ENCODE data around the gene CARD11.

CARD11 gene

DNA sequence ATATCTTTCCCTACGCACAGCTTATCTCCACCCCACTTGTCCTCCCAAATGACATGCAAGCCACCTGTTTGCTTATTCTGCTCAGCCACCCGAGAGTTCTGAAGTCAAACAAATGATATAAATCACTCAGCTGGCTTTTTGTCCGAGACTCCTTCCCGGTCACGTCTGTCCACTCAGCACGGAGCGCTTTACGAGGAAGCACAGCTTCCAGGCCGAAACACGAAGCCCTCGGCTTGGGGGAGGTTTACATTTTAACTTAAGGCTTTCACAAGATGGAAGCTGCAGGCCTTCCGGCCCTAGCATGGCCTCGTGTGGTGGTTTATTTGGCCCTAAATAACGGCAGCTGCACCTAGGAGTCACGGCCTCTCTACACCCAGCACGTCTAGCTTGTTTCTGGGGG lies 139.5 kb downstream of the CARD11 start:
- H3K9me3 ChIP-seq (ENCODE audit: control insufficient read depth in 1 of 2, low read length in 2 of 2), result no peaks in the 10 kb centered on the region
- H3K27ac ChIP-seq (ENCODE audit: low read depth, low read length), result no peak overlapping the region
- no peak overlapping the region for H3K9ac ChIP-seq (ENCODE audit: low read depth in 1 of 2, low read length in 2 of 2)
- no peak overlapping the region for H3K4me3 ChIP-seq (ENCODE audit: low read depth in 1 of 2, low read length in 2 of 2)
- no peaks in the 10 kb centered on the region for H3K27me3 ChIP-seq (ENCODE audit: control insufficient read depth in 1 of 2, insufficient read depth in 2 of 2, low read length in 2 of 2)
- no peaks in the 10 kb centered on the region for H3K36me3 ChIP-seq (ENCODE audit: control insufficient read depth in 1 of 2, insufficient read depth in 2 of 2, low read length in 2 of 2)
- H3K4me1 ChIP-seq (ENCODE audit: control insufficient read depth in 1 of 2, insufficient read depth in 2 of 2, low read length in 2 of 2), result no peaks in the 10 kb centered on the region

- Histone ChIP-seq H3K36me3 (ENCODE audit: control insufficient read depth in 1 of 2, insufficient read depth in 2 of 2, low read length in 2 of 2) (no peaks in the 10 kb centered on the region), H3K9me3 (ENCODE audit: control insufficient read depth in 1 of 2, low read length in 2 of 2) (no peaks in the 10 kb centered on the region), H3K4me3 (ENCODE audit: low read depth in 1 of 2, low read length in 2 of 2) (no peak overlapping the region), H3K9ac (ENCODE audit: low read depth in 1 of 2, low read length in 2 of 2) (no peak overlapping the region), H3K27ac (ENCODE audit: low read depth, low read length) (no peak overlapping the region), H3K4me1 (ENCODE audit: control insufficient read depth in 1 of 2, insufficient read depth in 2 of 2, low read length in 2 of 2) (no peaks in the 10 kb centered on the region), H3K27me3 (ENCODE audit: control insufficient read depth in 1 of 2, insufficient read depth in 2 of 2, low read length in 2 of 2) (no peaks in the 10 kb centered on the region)
Measured at GRCh38 chr7:2903682-2904162, 139.9 kb downstream of the CARD11 start.

DNA sequence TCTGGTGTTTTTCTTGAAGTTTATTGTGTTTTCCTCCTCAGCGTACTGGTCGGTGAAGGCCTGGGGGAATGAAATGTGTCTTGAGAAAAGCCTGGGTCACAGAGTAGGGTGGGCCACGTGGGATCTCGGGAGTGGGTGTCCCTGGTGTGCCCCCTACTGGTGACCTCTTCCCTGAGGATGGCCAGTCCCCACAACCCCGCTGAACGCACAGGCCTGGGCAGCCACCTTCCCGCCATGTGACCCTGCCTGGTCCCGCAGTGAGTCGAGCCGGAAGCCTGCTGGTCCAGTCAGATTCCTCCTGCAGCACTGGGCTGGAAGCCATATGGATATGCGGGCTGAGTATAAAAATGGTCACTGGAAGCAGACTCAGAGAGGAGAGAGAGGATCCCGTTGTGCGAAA lies 146.6 kb downstream of the CARD11 start:
- Histone ChIP-seq H3K9me3 (ENCODE audit: control insufficient read depth in 1 of 2, low read length in 2 of 2) (peaks cover 0 to 1% of the 10 kb centered on the region in 2 donors), H3K9ac (ENCODE audit: low read depth in 1 of 2, low read length in 2 of 2) (no peak overlapping the region), H3K4me3 (ENCODE audit: low read depth in 1 of 2, low read length in 2 of 2) (no peak overlapping the region), H3K4me1 (ENCODE audit: control insufficient read depth in 1 of 2, insufficient read depth in 2 of 2, low read length in 2 of 2) (peaks cover 0 to 4% of the 10 kb centered on the region in 2 donors), H3K27ac (ENCODE audit: low read depth, low read length) (no peak overlapping the region), H3K36me3 (ENCODE audit: control insufficient read depth in 1 of 2, insufficient read depth in 2 of 2, low read length in 2 of 2) (no peaks in the 10 kb centered on the region), H3K27me3 (ENCODE audit: control insufficient read depth in 1 of 2, insufficient read depth in 2 of 2, low read length in 2 of 2) (no peaks in the 10 kb centered on the region)

DNA sequence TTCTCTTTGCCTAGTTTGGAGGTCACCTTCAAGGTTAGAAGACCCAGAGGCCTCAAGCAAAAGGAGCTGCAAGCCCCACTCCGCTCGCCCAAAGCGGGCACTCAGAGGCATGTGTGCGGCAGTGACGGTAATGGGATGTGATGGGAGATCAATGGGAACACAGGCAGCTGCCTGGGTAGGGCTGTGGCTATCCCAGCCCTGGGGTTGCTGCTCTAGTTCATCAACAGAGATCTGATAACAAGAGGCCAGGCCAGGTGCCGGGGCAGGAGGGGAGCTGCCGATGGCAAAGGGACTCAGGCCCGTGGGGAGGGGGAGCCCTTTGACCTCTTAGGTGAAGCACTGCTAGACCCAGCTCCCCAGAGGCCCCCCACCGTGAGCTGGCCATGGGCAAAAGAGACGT lies 147.5 kb downstream of the CARD11 start:
- Histone ChIP-seq H3K27ac (ENCODE audit: low read depth, low read length) (no peak overlapping the region), H3K4me1 (ENCODE audit: control insufficient read depth in 1 of 2, insufficient read depth in 2 of 2, low read length in 2 of 2) (peaks cover 0 to 4% of the 10 kb centered on the region in 2 donors), H3K4me3 (ENCODE audit: low read depth in 1 of 2, low read length in 2 of 2) (no peak overlapping the region), H3K27me3 (ENCODE audit: control insufficient read depth in 1 of 2, insufficient read depth in 2 of 2, low read length in 2 of 2) (no peaks in the 10 kb centered on the region), H3K9ac (ENCODE audit: low read depth in 1 of 2, low read length in 2 of 2) (no peak overlapping the region), H3K9me3 (ENCODE audit: control insufficient read depth in 1 of 2, low read length in 2 of 2) (peaks cover 0 to 1% of the 10 kb centered on the region in 2 donors), H3K36me3 (ENCODE audit: control insufficient read depth in 1 of 2, insufficient read depth in 2 of 2, low read length in 2 of 2) (no peaks in the 10 kb centered on the region)

DNA sequence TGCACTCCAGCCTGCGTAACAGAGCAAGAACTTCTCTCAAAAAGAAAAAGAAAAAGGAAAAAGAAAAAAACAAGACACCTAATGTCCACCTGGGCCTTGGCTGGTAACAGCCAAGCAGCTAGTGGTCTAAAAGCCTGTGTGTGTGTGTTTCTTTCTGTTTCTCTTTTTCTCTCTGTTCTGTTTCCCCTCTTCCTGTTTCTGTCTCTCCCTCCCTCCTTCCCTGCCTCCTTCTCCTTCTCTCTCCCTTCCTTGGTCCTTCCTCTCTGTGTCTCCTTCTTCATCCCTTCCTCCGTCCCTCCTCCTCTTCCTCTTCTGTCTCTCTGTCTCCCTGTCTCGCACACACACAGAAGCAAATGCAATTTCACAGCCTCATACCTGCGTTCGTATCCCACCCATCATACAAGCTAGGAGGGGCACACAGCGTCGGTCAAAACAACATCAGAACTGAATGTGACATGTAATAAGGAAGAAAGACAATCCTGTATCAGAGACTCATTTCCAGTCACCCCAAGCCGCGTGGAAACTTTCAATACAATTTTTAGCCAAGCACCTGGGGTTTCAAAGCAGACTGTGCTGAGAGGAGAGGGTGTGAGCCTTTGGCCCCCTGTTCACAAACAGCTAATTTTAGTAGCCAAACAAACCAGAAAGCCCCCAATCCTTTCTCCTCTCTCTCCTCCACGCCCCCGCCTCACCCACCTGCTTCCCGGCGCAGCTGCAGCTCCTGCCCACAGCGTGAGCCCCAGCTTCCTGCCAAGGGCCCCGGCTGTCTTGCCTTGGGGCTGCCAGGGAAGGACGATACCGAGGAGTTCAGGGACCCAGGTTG lies 149.3 kb downstream of the CARD11 start:
- peaks cover 0 to 4% of the 10 kb centered on the region in 2 donors for H3K4me1 ChIP-seq (ENCODE audit: control insufficient read depth in 1 of 2, insufficient read depth in 2 of 2, low read length in 2 of 2)
- H3K36me3 ChIP-seq (ENCODE audit: control insufficient read depth in 1 of 2, insufficient read depth in 2 of 2, low read length in 2 of 2), result no peaks in the 10 kb centered on the region
- no peaks in the 10 kb centered on the region for H3K27me3 ChIP-seq (ENCODE audit: control insufficient read depth in 1 of 2, insufficient read depth in 2 of 2, low read length in 2 of 2)
- H3K9ac ChIP-seq (ENCODE audit: low read depth in 1 of 2, low read length in 2 of 2), result peak overlapping the region in 1 of 2 donors; percentile 5
- H3K4me3 ChIP-seq (ENCODE audit: low read depth in 1 of 2, low read length in 2 of 2), result peak overlapping the region; percentile 19 to 45
- no peak overlapping the region for H3K27ac ChIP-seq (ENCODE audit: low read depth, low read length)
- H3K9me3 ChIP-seq (ENCODE audit: control insufficient read depth in 1 of 2, low read length in 2 of 2), result peaks cover 0 to 1% of the 10 kb centered on the region in 2 donors

DNA sequence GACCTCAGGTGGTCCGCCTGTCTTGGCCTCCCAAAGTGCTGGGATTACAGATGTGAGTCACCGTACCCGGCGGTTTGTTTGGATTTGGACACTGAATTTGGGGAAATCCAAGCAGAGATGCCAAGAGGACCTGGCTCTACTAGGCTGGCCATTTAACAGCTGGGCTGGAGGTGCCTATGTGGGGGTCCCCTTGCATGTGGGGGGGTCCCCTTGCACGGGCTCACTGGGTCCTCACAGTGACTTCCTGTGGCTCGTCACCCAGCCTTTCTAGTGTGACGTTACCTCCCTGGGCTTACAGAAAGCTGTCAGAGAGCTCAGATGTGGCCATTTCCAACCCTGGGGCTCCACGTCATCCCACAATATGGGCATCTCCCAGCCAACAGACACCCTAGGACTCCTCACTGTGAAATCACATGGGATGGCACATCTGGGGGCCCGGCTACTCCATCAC lies 150.2 kb downstream of the CARD11 start:
- Histone ChIP-seq H3K27ac (ENCODE audit: low read depth, low read length) (no peak overlapping the region), H3K9me3 (ENCODE audit: control insufficient read depth in 1 of 2, low read length in 2 of 2) (peaks cover 0 to 1% of the 10 kb centered on the region in 2 donors), H3K27me3 (ENCODE audit: control insufficient read depth in 1 of 2, insufficient read depth in 2 of 2, low read length in 2 of 2) (no peaks in the 10 kb centered on the region), H3K36me3 (ENCODE audit: control insufficient read depth in 1 of 2, insufficient read depth in 2 of 2, low read length in 2 of 2) (no peaks in the 10 kb centered on the region), H3K4me1 (ENCODE audit: control insufficient read depth in 1 of 2, insufficient read depth in 2 of 2, low read length in 2 of 2) (peaks cover 0 to 4% of the 10 kb centered on the region in 2 donors), H3K9ac (ENCODE audit: low read depth in 1 of 2, low read length in 2 of 2) (no peak overlapping the region), H3K4me3 (ENCODE audit: low read depth in 1 of 2, low read length in 2 of 2) (no peak overlapping the region)

DNA sequence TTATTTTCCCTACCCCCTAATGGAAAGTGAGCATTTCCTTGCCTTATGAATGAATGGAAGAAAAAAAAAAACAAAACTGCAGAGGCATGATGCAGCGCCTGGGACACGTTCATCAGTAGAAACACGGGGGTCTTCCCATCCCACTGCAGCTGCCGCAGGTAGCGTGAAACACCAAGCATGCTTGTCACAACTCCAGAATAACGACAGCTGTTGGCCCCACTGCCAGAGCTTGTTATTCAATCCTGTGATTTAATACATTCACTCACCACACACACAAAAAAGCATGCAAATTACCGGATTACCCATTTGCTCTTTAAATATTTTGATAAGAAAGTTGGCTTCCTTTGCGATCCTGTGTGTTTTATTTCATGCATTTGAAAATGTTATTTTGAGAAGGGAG lies 151.1 kb downstream of the CARD11 start:
- Histone ChIP-seq H3K4me3 (ENCODE audit: low read depth in 1 of 2, low read length in 2 of 2) (no peak overlapping the region), H3K4me1 (ENCODE audit: control insufficient read depth in 1 of 2, insufficient read depth in 2 of 2, low read length in 2 of 2) (peaks cover 0 to 4% of the 10 kb centered on the region in 2 donors), H3K9ac (ENCODE audit: low read depth in 1 of 2, low read length in 2 of 2) (no peak overlapping the region), H3K36me3 (ENCODE audit: control insufficient read depth in 1 of 2, insufficient read depth in 2 of 2, low read length in 2 of 2) (no peaks in the 10 kb centered on the region), H3K27ac (ENCODE audit: low read depth, low read length) (no peak overlapping the region), H3K9me3 (ENCODE audit: control insufficient read depth in 1 of 2, low read length in 2 of 2) (no peaks in the 10 kb centered on the region), H3K27me3 (ENCODE audit: control insufficient read depth in 1 of 2, insufficient read depth in 2 of 2, low read length in 2 of 2) (no peaks in the 10 kb centered on the region)

GRCh38 chr7:2887816-2888215 lies 155.9 kb downstream of the CARD11 start:
- Histone ChIP-seq H3K36me3 (ENCODE audit: control insufficient read depth in 1 of 2, insufficient read depth in 2 of 2, low read length in 2 of 2) (no peaks in the 10 kb centered on the region), H3K9ac (ENCODE audit: low read depth in 1 of 2, low read length in 2 of 2) (no peak overlapping the region), H3K27me3 (ENCODE audit: control insufficient read depth in 1 of 2, insufficient read depth in 2 of 2, low read length in 2 of 2) (no peaks in the 10 kb centered on the region), H3K4me3 (ENCODE audit: low read depth in 1 of 2, low read length in 2 of 2) (no peak overlapping the region), H3K4me1 (ENCODE audit: control insufficient read depth in 1 of 2, insufficient read depth in 2 of 2, low read length in 2 of 2) (no peaks in the 10 kb centered on the region), H3K27ac (ENCODE audit: low read depth, low read length) (no peak overlapping the region), H3K9me3 (ENCODE audit: control insufficient read depth in 1 of 2, low read length in 2 of 2) (no peaks in the 10 kb centered on the region)

DNA sequence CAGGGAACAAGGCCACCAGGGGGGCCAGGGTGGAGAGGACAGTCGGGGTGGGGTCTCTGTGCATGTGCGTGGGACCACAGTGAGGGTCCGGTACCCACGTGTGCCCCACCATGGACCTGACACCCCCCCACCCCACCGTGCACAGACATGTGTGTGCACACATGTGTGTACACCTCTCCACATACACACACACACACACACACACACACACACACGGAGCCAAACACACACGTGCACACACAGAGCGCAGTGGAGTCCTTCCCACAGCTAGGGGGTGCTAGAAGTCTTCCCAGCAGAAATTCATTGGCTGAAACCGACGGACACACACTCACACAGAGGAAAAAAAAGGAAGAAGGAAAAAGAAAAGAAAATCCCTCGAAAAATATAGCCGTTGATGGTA lies 156.8 kb downstream of the CARD11 start:
- Histone ChIP-seq H3K9ac (ENCODE audit: low read depth in 1 of 2, low read length in 2 of 2) (no peak overlapping the region), H3K27me3 (ENCODE audit: control insufficient read depth in 1 of 2, insufficient read depth in 2 of 2, low read length in 2 of 2) (no peaks in the 10 kb centered on the region), H3K9me3 (ENCODE audit: control insufficient read depth in 1 of 2, low read length in 2 of 2) (no peaks in the 10 kb centered on the region), H3K36me3 (ENCODE audit: control insufficient read depth in 1 of 2, insufficient read depth in 2 of 2, low read length in 2 of 2) (no peaks in the 10 kb centered on the region), H3K27ac (ENCODE audit: low read depth, low read length) (no peak overlapping the region), H3K4me3 (ENCODE audit: low read depth in 1 of 2, low read length in 2 of 2) (no peak overlapping the region), H3K4me1 (ENCODE audit: control insufficient read depth in 1 of 2, insufficient read depth in 2 of 2, low read length in 2 of 2) (no peaks in the 10 kb centered on the region)

DNA sequence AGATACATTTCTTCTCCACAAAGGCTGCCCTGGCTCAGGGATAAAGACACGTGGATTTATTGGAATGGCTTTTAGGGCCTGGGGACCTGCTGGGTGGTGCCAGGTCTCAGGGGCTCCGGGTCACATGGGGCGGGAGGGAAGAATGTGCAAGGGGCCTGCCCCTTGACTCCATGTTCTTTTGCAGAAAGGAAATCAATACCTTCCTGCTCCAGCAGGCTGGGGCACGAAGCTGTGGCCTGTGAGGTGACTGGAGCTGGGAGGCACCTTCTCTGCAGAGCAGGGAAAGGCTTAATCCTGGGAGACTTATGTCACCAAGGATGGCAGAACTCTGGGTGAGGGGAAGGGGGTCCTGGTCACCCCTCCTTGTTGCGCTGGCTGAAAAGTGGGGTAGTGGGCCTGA lies 157.3 kb downstream of the CARD11 start:
- no peaks in the 10 kb centered on the region for H3K27me3 ChIP-seq (ENCODE audit: control insufficient read depth in 1 of 2, insufficient read depth in 2 of 2, low read length in 2 of 2)
- no peak overlapping the region for H3K4me3 ChIP-seq (ENCODE audit: low read depth in 1 of 2, low read length in 2 of 2)
- no peak overlapping the region for H3K9ac ChIP-seq (ENCODE audit: low read depth in 1 of 2, low read length in 2 of 2)
- H3K9me3 ChIP-seq (ENCODE audit: control insufficient read depth in 1 of 2, low read length in 2 of 2), result no peaks in the 10 kb centered on the region
- H3K27ac ChIP-seq (ENCODE audit: low read depth, low read length), result no peak overlapping the region
- H3K36me3 ChIP-seq (ENCODE audit: control insufficient read depth in 1 of 2, insufficient read depth in 2 of 2, low read length in 2 of 2), result no peaks in the 10 kb centered on the region
- H3K4me1 ChIP-seq (ENCODE audit: control insufficient read depth in 1 of 2, insufficient read depth in 2 of 2, low read length in 2 of 2), result no peaks in the 10 kb centered on the region

All from duodenal mucosa (tissue), 2 donors.